ENCODE measurements around the gene RRAD.

The RRAD gene

DNA sequence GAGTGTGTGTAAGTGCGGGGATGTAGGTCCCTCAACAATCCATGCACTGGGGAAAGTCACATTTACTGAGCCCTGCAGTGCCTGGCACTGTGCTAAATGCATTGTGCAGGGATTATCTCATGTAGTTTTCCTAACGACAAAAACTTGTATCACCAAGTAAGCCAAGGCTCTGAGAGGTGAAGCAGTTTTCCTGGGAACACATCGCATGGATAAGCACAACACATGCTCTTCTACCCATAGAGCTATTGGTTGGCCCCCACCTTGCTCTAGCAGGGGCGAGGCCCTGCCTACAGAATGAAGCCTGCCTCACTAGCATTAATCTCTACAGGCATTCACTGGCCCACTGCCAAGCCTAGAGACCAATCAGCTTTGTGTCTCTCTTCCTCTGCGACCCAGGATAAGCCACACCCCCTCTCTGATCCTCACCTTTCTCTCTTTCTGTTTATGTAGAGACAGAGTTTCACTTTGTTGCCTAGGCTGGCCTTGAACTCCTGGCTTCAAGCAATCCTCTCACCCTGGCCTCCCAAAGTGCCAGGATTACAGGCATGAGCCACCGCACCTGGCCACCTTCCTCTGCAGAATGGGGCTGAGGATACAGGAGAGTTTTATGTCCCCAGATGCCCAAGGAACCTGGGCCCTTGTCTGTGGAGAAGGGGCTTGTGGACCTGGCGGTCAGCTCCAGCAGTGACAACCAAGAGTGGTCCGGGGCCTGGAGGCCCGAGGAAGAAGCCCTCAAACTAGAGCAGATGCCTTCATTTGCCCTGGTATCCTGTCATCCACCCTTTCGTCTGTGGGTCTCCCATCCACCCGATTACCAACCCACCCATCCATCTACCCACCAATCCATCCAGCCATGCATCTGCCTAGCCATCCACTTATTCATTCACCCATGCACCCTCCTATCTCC lies 19.4 kb downstream of the RRAD start:
- no peak overlapping the region for H3K4me3 ChIP-seq (replicated peaks; ENCODE audit: insufficient read depth, low read length)
- TF ChIP-seq, protein P1, sequence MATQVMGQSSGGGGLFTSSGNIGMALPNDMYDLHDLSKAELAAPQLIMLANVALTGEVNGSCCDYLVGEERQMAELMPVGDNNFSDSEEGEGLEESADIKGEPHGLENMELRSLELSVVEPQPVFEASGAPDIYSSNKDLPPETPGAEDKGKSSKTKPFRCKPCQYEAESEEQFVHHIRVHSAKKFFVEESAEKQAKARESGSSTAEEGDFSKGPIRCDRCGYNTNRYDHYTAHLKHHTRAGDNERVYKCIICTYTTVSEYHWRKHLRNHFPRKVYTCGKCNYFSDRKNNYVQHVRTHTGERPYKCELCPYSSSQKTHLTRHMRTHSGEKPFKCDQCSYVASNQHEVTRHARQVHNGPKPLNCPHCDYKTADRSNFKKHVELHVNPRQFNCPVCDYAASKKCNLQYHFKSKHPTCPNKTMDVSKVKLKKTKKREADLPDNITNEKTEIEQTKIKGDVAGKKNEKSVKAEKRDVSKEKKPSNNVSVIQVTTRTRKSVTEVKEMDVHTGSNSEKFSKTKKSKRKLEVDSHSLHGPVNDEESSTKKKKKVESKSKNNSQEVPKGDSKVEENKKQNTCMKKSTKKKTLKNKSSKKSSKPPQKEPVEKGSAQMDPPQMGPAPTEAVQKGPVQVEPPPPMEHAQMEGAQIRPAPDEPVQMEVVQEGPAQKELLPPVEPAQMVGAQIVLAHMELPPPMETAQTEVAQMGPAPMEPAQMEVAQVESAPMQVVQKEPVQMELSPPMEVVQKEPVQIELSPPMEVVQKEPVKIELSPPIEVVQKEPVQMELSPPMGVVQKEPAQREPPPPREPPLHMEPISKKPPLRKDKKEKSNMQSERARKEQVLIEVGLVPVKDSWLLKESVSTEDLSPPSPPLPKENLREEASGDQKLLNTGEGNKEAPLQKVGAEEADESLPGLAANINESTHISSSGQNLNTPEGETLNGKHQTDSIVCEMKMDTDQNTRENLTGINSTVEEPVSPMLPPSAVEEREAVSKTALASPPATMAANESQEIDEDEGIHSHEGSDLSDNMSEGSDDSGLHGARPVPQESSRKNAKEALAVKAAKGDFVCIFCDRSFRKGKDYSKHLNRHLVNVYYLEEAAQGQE (IDR thresholded peaks at IDR 0.05; ENCODE audit: insufficient replicate concordance, low read depth), result no peak
- TF ChIP-seq GABPA (IDR thresholded peaks at IDR 0.05; ENCODE audit: low read depth), result no peak
- TF ChIP-seq SPI1 (IDR thresholded peaks at IDR 0.05; ENCODE audit: borderline replicate concordance, low read depth), result no peak
- TF ChIP-seq, protein P2, sequence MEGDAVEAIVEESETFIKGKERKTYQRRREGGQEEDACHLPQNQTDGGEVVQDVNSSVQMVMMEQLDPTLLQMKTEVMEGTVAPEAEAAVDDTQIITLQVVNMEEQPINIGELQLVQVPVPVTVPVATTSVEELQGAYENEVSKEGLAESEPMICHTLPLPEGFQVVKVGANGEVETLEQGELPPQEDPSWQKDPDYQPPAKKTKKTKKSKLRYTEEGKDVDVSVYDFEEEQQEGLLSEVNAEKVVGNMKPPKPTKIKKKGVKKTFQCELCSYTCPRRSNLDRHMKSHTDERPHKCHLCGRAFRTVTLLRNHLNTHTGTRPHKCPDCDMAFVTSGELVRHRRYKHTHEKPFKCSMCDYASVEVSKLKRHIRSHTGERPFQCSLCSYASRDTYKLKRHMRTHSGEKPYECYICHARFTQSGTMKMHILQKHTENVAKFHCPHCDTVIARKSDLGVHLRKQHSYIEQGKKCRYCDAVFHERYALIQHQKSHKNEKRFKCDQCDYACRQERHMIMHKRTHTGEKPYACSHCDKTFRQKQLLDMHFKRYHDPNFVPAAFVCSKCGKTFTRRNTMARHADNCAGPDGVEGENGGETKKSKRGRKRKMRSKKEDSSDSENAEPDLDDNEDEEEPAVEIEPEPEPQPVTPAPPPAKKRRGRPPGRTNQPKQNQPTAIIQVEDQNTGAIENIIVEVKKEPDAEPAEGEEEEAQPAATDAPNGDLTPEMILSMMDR (IDR thresholded peaks at IDR 0.05; ENCODE audit: insufficient read depth, low read length), result no peak
- no peak for TF ChIP-seq POLR2AphosphoS5 (IDR thresholded peaks at IDR 0.05; ENCODE audit: low read depth)
- no peak overlapping the region for H3K27ac ChIP-seq (replicated peaks)
- no peaks in the 10 kb centered on the region for H3K27me3 ChIP-seq (ENCODE audit: insufficient read depth, poor library complexity, severe bottlenecking)
- DNase-seq (ENCODE audit: low read depth in 1 of 2, low spot score in 1 of 2), result no peak

DNA sequence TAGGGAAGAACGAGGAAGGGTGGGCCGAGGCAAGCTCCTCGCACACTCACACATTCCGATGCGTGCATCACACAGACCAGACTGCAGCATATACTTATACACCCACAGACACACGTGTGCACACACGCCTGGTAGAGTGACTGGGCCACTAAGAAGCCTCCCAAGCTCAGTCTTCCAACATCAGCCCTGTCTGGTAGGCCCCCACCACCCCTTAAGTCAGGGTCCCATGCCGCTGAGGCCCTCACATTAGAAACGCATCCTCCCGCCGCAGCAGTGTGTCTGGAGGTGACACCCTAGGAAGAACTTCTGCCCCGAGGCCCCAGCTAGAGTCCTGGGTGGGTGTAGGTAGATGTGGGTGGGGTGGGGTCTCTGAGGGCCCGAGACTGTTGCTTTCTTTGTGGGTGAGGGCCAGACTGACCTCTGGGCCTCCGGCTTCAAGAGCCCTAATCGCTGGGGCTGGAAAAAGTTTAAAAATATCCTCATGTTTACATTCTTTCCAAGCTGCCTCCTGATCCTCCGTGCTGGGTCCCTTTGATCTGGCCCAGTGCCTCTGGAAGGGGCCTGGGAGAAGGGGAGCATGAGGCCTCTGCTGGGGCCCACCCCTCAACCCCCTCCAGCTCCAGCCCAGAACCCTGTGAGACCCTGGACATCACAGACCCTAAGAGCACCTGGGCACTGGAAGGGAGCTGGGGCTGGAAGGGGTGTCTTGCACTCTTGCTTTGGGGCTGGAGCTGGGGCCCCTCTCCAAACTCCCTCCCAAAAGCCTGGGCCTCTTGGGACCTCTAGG lies 20.3 kb downstream of the RRAD start:
- TF ChIP-seq GABPA (IDR thresholded peaks at IDR 0.05; ENCODE audit: low read depth) (no peak), SPI1 (IDR thresholded peaks at IDR 0.05; ENCODE audit: borderline replicate concordance, low read depth) (no peak), POLR2AphosphoS5 (IDR thresholded peaks at IDR 0.05; ENCODE audit: low read depth) (no peak)
- TF ChIP-seq, protein P2 (IDR thresholded peaks at IDR 0.05; ENCODE audit: insufficient read depth, low read length), result no peak
- TF ChIP-seq, protein P1 (IDR thresholded peaks at IDR 0.05; ENCODE audit: insufficient replicate concordance, low read depth), result no peak
- Histone ChIP-seq H3K4me3 (replicated peaks; ENCODE audit: insufficient read depth, low read length) (no peak overlapping the region), H3K27me3 (ENCODE audit: insufficient read depth, poor library complexity, severe bottlenecking) (no peaks in the 10 kb centered on the region), H3K27ac (replicated peaks) (no peak overlapping the region)
- DNase-seq (ENCODE audit: low read depth in 1 of 2, low spot score in 1 of 2), result no peak

DNA sequence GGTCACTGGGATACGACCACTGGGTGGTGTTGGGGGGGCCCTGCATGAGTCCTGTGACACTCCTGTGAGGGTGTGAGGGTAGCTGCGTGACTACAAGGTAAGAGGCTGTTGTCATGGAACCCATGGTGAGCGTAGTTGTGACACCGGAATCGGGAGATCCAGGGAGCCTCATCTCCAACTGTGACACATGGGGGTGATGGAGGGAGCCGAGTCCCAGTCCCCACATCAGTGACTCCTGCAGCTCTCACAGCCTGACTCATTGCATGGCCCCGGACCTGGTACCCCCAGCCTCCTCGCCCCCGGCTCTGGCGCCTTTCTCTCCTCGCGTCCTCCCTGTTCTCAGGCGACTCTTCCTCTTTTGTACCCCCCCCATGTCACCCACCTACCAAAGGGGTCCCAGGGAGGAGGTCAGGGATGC lies 20.9 kb downstream of the RRAD start:
- Histone ChIP-seq H3K27ac (replicated peaks) (no peak overlapping the region), H3K4me3 (replicated peaks; ENCODE audit: insufficient read depth, low read length) (no peak overlapping the region), H3K27me3 (ENCODE audit: insufficient read depth, poor library complexity, severe bottlenecking) (no peaks in the 10 kb centered on the region)
- no peak for TF ChIP-seq GABPA (IDR thresholded peaks at IDR 0.05; ENCODE audit: low read depth)
- TF ChIP-seq, protein P2 (IDR thresholded peaks at IDR 0.05; ENCODE audit: insufficient read depth, low read length), result no peak
- DNase-seq (ENCODE audit: low read depth in 1 of 2, low spot score in 1 of 2), result no peak

Data from HL-60 (cell line).